Brain microvascular endothelial cell (primary cell): ENCODE measurements around the gene NIPAL1.

Experiments
- DNase-seq: peaks from one replicate; pipeline ENCODE4 v3.0.0-alpha.2; 2020
- H3K27ac ChIP-seq: fragments of 250-450 bp; sonication (Bioruptor Pico); 2 replicates; pipeline ENCODE4 v1.5.1; 2020; ENCODE audit warnings: mild to moderate bottlenecking, moderate library complexity
- H3K27me3 ChIP-seq: fragments of 250-450 bp; sonication (Bioruptor Pico); replicated peaks from 2 replicates; pipeline ENCODE4 v1.5.1; 2020; ENCODE audit warnings: mild to moderate bottlenecking
- H3K36me3 ChIP-seq: fragments of 250-450 bp; sonication (Bioruptor Pico); replicated peaks from 2 replicates; pipeline ENCODE4 v1.5.1; 2020; ENCODE audit warnings: mild to moderate bottlenecking
- H3K4me3 ChIP-seq: 2 replicates; pipeline ENCODE4 v1.5.1; 2011; ENCODE audit warnings: low read depth, mild to moderate bottlenecking, control low read depth, low read length, moderate library complexity
- CTCF ChIP-seq: IDR thresholded peaks from 2 replicates; pipeline ENCODE4 v1.5.1; 2011; ENCODE audit warnings: low read depth, mild to moderate bottlenecking, moderate library complexity, low read length, control low read depth, inconsistent platforms; ENCODE audit errors: missing control alignments
- in situ Hi-C: cut with HindIII; loops from 2 replicates; pipeline ENCODE4 v1.10.0; 2017; ENCODE audit warnings: low sequenced_read_pairs, low pct_ligation_motif_present

Gene NIPAL1

GRCh38 chr4:48035952-48036351 lies 19.4 kb downstream of the NIPAL1 start:
- H3K4me3 ChIP-seq, result no peak overlapping the region
- no peak overlapping the region for H3K27ac ChIP-seq
- no peak for TF ChIP-seq CTCF
- no peaks in the 10 kb centered on the region for H3K27me3 ChIP-seq
- in situ Hi-C loops, result no loop called here
- no peaks in the 10 kb centered on the region for H3K36me3 ChIP-seq
- DNase-seq, result no peak

- DNase-seq, result no peak
- Histone ChIP-seq H3K36me3 (no peaks in the 10 kb centered on the region), H3K4me3 (no peak overlapping the region), H3K27ac (no peak overlapping the region), H3K27me3 (no peaks in the 10 kb centered on the region)
- no peak for TF ChIP-seq CTCF
- in situ Hi-C loops, result no loop called here
Observed at GRCh38 chr4:48037117-48037462, 20.5 kb downstream of the NIPAL1 start.

- Histone ChIP-seq H3K4me3 (no peak overlapping the region), H3K27ac (no peak overlapping the region), H3K36me3 (no peaks in the 10 kb centered on the region), H3K27me3 (no peaks in the 10 kb centered on the region)
- in situ Hi-C loops, result no loop called here
- no peak for DNase-seq
- TF ChIP-seq CTCF, result no peak
Observed at GRCh38 chr4:48038666-48039065, 22.1 kb downstream of the NIPAL1 start.

DNA sequence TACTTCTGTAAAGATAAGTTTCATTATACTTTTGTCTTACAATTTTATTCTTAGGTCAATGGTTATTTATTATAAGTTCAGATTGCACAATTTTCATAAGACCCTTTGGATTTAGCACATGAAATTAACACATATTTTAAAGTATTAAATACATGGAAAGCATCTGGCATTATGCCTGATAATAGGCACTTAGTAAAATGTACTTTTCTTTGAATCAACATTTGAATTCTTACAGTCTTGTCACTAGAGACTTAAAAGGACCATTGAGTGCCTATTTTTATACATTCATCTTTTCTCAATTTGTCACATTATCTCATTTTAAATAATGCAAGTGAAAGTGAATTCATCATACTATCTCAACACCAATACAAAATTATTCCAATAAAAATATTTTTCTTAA lies 23.0 kb downstream of the NIPAL1 start:
- TF ChIP-seq CTCF, result no peak
- Histone ChIP-seq H3K27me3 (no peaks in the 10 kb centered on the region), H3K4me3 (no peak overlapping the region), H3K27ac (no peak overlapping the region), H3K36me3 (no peaks in the 10 kb centered on the region)
- no peak for DNase-seq
- in situ Hi-C loops, result no loop called here

DNA sequence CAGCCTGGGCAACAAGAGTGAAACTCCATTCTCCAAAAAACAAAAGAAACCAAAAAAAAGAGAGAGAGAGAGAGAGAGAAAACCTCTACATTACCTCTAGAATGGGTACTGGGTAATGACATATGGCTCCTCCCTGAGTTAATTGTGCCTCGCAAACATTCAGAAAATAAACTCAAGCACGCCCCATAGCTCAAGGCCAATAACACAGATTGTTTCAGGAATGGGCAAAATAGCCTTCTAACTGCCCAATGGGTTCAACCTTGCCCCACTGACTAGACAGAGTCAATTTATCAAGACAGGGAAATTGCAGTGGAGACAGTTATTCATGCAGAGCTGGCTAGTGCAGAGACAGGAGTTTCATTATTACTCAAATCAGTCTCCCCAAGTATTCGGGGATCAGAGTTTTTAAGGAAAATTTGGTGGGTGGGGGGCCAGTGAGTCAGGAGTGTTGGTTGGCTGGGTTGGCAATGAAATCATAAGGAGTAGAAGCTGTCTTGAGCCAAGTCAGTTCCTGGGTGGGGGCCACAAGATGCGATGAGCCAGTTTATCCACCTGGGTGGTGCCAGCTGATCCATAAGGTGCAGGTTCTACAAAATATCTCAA lies 25.1 kb downstream of the NIPAL1 start:
- no peak for DNase-seq
- H3K4me3 ChIP-seq, result no peak overlapping the region
- no peak overlapping the region for H3K27ac ChIP-seq
- no peak for TF ChIP-seq CTCF
- no peaks in the 10 kb centered on the region for H3K36me3 ChIP-seq
- no peaks in the 10 kb centered on the region for H3K27me3 ChIP-seq
- in situ Hi-C loops, result no loop called here

DNA sequence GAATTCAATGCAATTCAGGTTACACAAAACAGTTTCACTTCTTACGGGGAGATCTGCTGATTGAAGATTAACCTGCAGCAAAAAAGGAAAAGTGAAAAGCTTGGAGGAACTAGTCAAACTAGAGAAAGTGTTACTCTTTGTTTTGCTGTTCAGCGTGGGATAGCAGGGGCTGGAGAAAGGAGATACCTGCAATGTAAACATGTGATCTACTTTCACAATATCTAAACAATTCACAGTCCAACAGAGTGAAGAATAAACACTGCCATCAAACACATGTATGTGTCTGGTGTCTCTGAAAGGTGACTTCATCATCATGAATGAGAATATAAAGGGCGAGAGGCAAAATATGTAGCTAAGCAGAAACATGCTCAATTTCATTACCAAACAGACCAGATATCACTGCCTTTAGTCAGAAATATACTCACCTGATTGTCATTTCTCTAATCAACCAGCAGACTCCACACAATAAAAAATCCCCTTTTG lies 26.4 kb downstream of the NIPAL1 start:
- H3K27me3 ChIP-seq, result no peaks in the 10 kb centered on the region
- no peak overlapping the region for H3K4me3 ChIP-seq
- no peak for DNase-seq
- H3K36me3 ChIP-seq, result no peaks in the 10 kb centered on the region
- no peak for TF ChIP-seq CTCF
- in situ Hi-C loops, result no loop called here
- H3K27ac ChIP-seq, result no peak overlapping the region
